HUES48 (cell line): ENCODE measurements around the gene NDUFS8.

ENCODE experiments used
- H3K27ac ChIP-seq: one replicate; pipeline ENCODE4 v1.7.0; 2013; ENCODE audit warnings: low read depth, low read length, inconsistent platforms
- H3K27me3 ChIP-seq: 2 replicates; pipeline ENCODE4 v1.6.1; 2013; ENCODE audit warnings: mild to moderate bottlenecking, low read length; ENCODE audit not compliant: control insufficient read depth, insufficient read depth
- H3K36me3 ChIP-seq: 2 replicates; pipeline ENCODE4 v1.6.1; 2013; ENCODE audit warnings: low read length; ENCODE audit not compliant: control insufficient read depth, insufficient read depth
- H3K4me1 ChIP-seq: 2 replicates; pipeline ENCODE4 v1.6.1; 2013; ENCODE audit warnings: mild to moderate bottlenecking, low read length; ENCODE audit not compliant: control insufficient read depth, insufficient read depth
- H3K4me3 ChIP-seq: 2 replicates; pipeline ENCODE4 v1.5.1; 2013; ENCODE audit warnings: mild to moderate bottlenecking, low read depth, low read length
- H3K9ac ChIP-seq: 2 replicates; pipeline ENCODE4 v1.6.1; 2013; ENCODE audit warnings: mild to moderate bottlenecking, low read depth, low read length, moderate library complexity
- H3K9me3 ChIP-seq: 2 replicates; pipeline ENCODE4 v1.6.1; 2013; ENCODE audit warnings: low read length; ENCODE audit not compliant: control insufficient read depth, insufficient read depth

NDUFS8 gene

DNA sequence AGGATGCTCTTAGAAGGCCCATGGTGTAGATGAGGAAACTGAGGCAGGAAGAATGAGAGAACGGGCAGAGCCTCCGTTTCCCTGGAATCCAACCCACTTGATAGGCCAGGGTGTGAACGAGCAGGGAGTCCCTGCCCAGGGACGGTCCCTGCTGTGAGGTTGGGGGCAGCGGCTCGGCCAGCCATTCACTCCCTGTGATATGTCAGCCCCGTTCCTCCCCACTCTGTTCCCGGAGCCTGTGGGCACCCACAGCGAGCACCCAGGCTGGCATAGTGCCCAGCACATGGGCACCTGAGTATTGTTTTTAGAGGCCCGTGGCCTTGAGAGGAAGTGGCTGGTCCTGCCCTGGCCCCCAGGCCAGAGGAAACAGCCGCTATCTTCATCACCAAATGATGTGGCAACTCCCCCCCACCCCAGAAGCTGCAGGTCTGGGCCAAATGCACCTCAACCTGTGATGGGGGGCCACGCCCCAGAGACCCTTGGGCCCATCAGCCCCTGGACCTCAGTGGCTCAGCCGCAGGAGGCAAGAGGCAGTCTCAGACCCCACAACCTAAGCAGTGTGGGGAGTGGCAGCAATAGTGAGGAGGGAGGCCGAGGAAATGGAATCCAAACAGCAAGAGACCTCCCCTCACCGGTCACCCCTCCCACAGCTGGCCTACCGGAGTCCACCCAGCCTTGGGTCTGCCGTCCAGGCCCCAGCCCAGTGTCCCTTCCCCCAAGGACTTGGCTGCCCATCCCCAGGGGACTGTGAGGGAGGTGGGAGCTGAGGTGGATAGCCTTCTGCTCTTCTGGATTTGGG, 18.2 kb upstream of the NDUFS8 start:
- H3K27me3 ChIP-seq, result no peaks in the 10 kb centered on the region
- H3K9ac ChIP-seq, result no peak overlapping the region
- H3K4me1 ChIP-seq, result peaks cover 15% of the 10 kb centered on the region
- H3K36me3 ChIP-seq, result no peaks in the 10 kb centered on the region
- no peak overlapping the region for H3K27ac ChIP-seq
- H3K4me3 ChIP-seq, result no peak overlapping the region
- no peaks in the 10 kb centered on the region for H3K9me3 ChIP-seq

GRCh38 chr11:68012843-68013610, 17.5 kb upstream of the NDUFS8 start:
- no peaks in the 10 kb centered on the region for H3K9me3 ChIP-seq
- H3K36me3 ChIP-seq, result no peaks in the 10 kb centered on the region
- no peak overlapping the region for H3K27ac ChIP-seq
- no peak overlapping the region for H3K9ac ChIP-seq
- H3K27me3 ChIP-seq, result no peaks in the 10 kb centered on the region
- no peak overlapping the region for H3K4me3 ChIP-seq
- peaks cover 15% of the 10 kb centered on the region for H3K4me1 ChIP-seq

- H3K36me3 ChIP-seq, result no peaks in the 10 kb centered on the region
- H3K4me3 ChIP-seq, result no peak overlapping the region
- H3K9ac ChIP-seq, result no peak overlapping the region
- H3K27ac ChIP-seq, result no peak overlapping the region
- no peaks in the 10 kb centered on the region for H3K9me3 ChIP-seq
- peaks cover 15% of the 10 kb centered on the region for H3K4me1 ChIP-seq
- no peaks in the 10 kb centered on the region for H3K27me3 ChIP-seq
Measured at GRCh38 chr11:68013611-68014156, 16.8 kb upstream of the NDUFS8 start.

GRCh38 chr11:68014157-68014946, 16.1 kb upstream of the NDUFS8 start:
- Histone ChIP-seq H3K4me3 (no peak overlapping the region), H3K4me1 (peaks cover 15% of the 10 kb centered on the region), H3K9ac (no peak overlapping the region), H3K36me3 (no peaks in the 10 kb centered on the region), H3K9me3 (no peaks in the 10 kb centered on the region), H3K27ac (no peak overlapping the region), H3K27me3 (no peaks in the 10 kb centered on the region)

DNA sequence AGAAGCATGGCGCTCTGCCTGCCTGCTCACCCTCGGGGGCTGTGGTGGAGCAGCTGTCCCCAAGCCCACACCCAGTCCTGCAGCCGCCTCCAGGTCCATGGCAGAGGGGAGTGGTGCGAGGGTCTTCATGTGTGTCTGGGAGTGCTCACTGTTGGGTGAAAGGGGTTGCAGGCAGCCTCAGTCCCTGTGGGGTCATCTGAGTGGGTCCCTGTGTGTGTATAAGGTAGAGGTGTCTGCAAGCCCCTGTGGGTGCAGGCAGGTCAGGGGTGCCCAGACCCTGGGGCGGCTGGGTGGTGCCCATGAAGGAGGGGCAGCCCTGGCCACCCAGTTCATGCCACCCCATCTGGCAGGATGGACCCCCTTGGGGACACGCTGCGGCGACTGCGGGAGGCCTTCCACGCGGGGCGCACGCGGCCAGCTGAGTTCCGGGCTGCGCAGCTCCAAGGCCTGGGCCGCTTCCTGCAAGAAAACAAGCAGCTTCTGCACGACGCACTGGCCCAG, 15.5 kb upstream of the NDUFS8 start:
- Histone ChIP-seq H3K9ac (no peak overlapping the region), H3K27me3 (no peaks in the 10 kb centered on the region), H3K4me3 (no peak overlapping the region), H3K36me3 (no peaks in the 10 kb centered on the region), H3K9me3 (no peaks in the 10 kb centered on the region), H3K4me1 (peaks cover 10% of the 10 kb centered on the region), H3K27ac (no peak overlapping the region)

- Histone ChIP-seq H3K9me3 (no peaks in the 10 kb centered on the region), H3K27me3 (no peaks in the 10 kb centered on the region), H3K27ac (no peak overlapping the region), H3K9ac (no peak overlapping the region), H3K4me3 (no peak overlapping the region), H3K4me1 (peaks cover 7% of the 10 kb centered on the region), H3K36me3 (no peaks in the 10 kb centered on the region)
Measured at GRCh38 chr11:68015467-68015866, 15.0 kb upstream of the NDUFS8 start.

- no peaks in the 10 kb centered on the region for H3K36me3 ChIP-seq
Measured at GRCh38 chr11:68016161-68016903, 14.1 kb upstream of the NDUFS8 start.

GRCh38 chr11:68016904-68017817, 13.3 kb upstream of the NDUFS8 start:
- H3K9me3 ChIP-seq, result no peaks in the 10 kb centered on the region
- no peak overlapping the region for H3K9ac ChIP-seq
- H3K36me3 ChIP-seq, result no peaks in the 10 kb centered on the region
- peaks cover 6% of the 10 kb centered on the region; the same call in 1 of the 2 replicates for H3K4me1 ChIP-seq
- H3K4me3 ChIP-seq, result no peak overlapping the region
- no peak overlapping the region for H3K27ac ChIP-seq
- no peaks in the 10 kb centered on the region for H3K27me3 ChIP-seq

More at GRCh38 chr11:68016161-68016903, 14.1 kb upstream of the NDUFS8 start:
- Histone ChIP-seq H3K27ac (no peak overlapping the region), H3K4me1 (peaks cover 6% of the 10 kb centered on the region; the same call in 1 of the 2 replicates), H3K9me3 (no peaks in the 10 kb centered on the region), H3K27me3 (no peaks in the 10 kb centered on the region), H3K9ac (no peak overlapping the region), H3K4me3 (no peak overlapping the region)

DNA sequence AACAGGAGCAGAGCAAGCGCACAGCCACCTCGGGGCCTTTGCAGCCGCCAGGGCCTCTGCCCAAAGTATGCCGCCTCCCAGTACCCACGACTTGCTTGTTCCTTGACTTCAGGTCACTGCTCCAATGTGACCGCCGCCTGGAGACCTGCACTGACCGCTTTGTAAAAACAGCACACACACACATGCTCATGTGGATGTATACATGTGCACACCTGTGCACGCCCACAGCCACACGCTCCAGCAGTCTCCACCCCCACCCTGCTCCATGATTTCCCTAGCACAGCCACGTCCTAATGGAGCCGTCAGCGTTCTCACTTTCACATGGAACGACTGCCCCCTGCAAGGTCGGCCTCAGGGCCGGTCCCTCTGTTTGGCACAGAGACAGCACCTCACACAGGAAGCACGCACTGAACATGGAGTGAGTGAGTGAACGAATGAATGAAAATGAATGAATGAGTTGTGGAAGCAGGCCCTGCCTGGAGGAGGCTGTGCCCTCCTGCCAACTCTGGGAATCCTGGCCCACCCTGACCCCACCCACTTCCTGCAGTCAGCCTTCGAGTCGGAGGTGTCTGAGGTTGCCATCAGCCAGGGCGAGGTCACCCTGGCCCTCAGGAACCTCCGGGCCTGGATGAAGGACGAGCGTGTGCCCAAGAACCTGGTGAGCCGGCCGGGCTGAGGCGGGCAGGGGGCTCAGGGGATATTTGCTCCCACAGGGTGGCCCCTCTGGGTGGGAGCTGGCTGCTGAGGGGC, 12.3 kb upstream of the NDUFS8 start:
- H3K27ac ChIP-seq, result no peak overlapping the region
- H3K9ac ChIP-seq, result no peak overlapping the region
- H3K36me3 ChIP-seq, result no peaks in the 10 kb centered on the region
- no peak overlapping the region for H3K4me3 ChIP-seq
- no peaks in the 10 kb centered on the region for H3K27me3 ChIP-seq
- peaks cover 6% of the 10 kb centered on the region; the same call in 1 of the 2 replicates for H3K4me1 ChIP-seq
- no peaks in the 10 kb centered on the region for H3K9me3 ChIP-seq
